Ishikawa (cell line): Measurements from ENCODE around the gene NOS1AP.

Experiments
- CEBPB ChIP-seq: IDR thresholded peaks from 2 replicates; pipeline ENCODE4 v1.6.1; 2012
- CREB1 ChIP-seq: IDR thresholded peaks from 2 replicates; pipeline ENCODE4 v1.6.1; 2012; ENCODE audit warnings: low read depth
- EGR1 ChIP-seq: IDR thresholded peaks from 2 replicates; pipeline ENCODE4 v1.6.1; 2012
- EP300 ChIP-seq: IDR thresholded peaks from 2 replicates; pipeline ENCODE4 v1.6.1; 2012; ENCODE audit warnings: borderline replicate concordance
- FOXM1 ChIP-seq: IDR thresholded peaks from 2 replicates; pipeline ENCODE4 v1.6.1; 2012; ENCODE audit warnings: low read depth, borderline replicate concordance
- NFIC ChIP-seq: IDR thresholded peaks from 2 replicates; pipeline ENCODE4 v1.6.1; 2012
- RAD21 ChIP-seq: IDR thresholded peaks from 2 replicates; pipeline ENCODE4 v1.6.1; 2012; ENCODE audit warnings: low read depth
- TAF1 ChIP-seq: IDR thresholded peaks from 2 replicates; pipeline ENCODE4 v1.6.1; 2012; ENCODE audit warnings: low read depth, mild to moderate bottlenecking
- TCF12 ChIP-seq: IDR thresholded peaks from 2 replicates; pipeline ENCODE4 v1.6.1; 2012; ENCODE audit warnings: low read depth
- TEAD4 ChIP-seq: IDR thresholded peaks from 2 replicates; pipeline ENCODE4 v1.6.1; 2012
- YY1 ChIP-seq: IDR thresholded peaks from 2 replicates; pipeline ENCODE4 v1.6.1; 2012; ENCODE audit warnings: low read depth
- ZBTB7A ChIP-seq: IDR thresholded peaks from 2 replicates; pipeline ENCODE4 v1.6.1; 2012; ENCODE audit warnings: low read depth
- TF ChIP-seq, protein P1 (sequence below): IDR thresholded peaks from 2 replicates; pipeline ENCODE4 v1.6.1; 2012
- TF ChIP-seq, protein P2 (sequence below): IDR thresholded peaks from 2 replicates; pipeline ENCODE4 v1.6.1; 2012; ENCODE audit warnings: low read depth, mild to moderate bottlenecking
- TF ChIP-seq, protein P3 (sequence below): IDR thresholded peaks from 2 replicates; pipeline ENCODE4 v1.6.1; 2012

NOS1AP gene

DNA sequence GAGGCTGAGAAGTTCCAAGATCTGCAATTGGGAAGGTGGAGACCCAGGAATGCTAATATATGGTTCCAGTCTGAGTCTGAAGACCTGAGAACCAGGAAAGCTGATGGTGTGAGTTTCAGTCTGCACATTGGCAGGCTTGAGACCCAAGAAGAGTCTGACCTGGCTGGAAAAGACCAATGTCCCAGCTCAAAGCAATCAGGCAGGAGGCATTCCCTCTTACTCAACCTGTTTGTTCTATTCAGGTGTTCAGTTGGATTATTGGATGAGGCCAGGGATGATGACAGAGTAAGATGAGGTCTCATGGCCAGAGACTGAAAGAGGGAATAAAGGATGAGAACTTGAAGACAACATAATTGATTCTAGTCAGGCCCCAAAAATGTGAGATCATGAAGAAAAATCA lies 257.1 kb downstream of the NOS1AP start:
- TF ChIP-seq TAF1, result no peak
- no peak for TF ChIP-seq YY1
- no peak for TF ChIP-seq RAD21
- TF ChIP-seq TEAD4, result no peak
- no peak for TF ChIP-seq EGR1
- no peak for TF ChIP-seq EP300
- no peak for TF ChIP-seq CREB1
- TF ChIP-seq NFIC, result no peak
- TF ChIP-seq CEBPB, result no peak
- TF ChIP-seq, protein P1, sequence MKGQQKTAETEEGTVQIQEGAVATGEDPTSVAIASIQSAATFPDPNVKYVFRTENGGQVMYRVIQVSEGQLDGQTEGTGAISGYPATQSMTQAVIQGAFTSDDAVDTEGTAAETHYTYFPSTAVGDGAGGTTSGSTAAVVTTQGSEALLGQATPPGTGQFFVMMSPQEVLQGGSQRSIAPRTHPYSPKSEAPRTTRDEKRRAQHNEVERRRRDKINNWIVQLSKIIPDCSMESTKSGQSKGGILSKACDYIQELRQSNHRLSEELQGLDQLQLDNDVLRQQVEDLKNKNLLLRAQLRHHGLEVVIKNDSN, result no peak
- TF ChIP-seq, protein P2, sequence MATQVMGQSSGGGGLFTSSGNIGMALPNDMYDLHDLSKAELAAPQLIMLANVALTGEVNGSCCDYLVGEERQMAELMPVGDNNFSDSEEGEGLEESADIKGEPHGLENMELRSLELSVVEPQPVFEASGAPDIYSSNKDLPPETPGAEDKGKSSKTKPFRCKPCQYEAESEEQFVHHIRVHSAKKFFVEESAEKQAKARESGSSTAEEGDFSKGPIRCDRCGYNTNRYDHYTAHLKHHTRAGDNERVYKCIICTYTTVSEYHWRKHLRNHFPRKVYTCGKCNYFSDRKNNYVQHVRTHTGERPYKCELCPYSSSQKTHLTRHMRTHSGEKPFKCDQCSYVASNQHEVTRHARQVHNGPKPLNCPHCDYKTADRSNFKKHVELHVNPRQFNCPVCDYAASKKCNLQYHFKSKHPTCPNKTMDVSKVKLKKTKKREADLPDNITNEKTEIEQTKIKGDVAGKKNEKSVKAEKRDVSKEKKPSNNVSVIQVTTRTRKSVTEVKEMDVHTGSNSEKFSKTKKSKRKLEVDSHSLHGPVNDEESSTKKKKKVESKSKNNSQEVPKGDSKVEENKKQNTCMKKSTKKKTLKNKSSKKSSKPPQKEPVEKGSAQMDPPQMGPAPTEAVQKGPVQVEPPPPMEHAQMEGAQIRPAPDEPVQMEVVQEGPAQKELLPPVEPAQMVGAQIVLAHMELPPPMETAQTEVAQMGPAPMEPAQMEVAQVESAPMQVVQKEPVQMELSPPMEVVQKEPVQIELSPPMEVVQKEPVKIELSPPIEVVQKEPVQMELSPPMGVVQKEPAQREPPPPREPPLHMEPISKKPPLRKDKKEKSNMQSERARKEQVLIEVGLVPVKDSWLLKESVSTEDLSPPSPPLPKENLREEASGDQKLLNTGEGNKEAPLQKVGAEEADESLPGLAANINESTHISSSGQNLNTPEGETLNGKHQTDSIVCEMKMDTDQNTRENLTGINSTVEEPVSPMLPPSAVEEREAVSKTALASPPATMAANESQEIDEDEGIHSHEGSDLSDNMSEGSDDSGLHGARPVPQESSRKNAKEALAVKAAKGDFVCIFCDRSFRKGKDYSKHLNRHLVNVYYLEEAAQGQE, result no peak
- TF ChIP-seq TCF12, result no peak

DNA sequence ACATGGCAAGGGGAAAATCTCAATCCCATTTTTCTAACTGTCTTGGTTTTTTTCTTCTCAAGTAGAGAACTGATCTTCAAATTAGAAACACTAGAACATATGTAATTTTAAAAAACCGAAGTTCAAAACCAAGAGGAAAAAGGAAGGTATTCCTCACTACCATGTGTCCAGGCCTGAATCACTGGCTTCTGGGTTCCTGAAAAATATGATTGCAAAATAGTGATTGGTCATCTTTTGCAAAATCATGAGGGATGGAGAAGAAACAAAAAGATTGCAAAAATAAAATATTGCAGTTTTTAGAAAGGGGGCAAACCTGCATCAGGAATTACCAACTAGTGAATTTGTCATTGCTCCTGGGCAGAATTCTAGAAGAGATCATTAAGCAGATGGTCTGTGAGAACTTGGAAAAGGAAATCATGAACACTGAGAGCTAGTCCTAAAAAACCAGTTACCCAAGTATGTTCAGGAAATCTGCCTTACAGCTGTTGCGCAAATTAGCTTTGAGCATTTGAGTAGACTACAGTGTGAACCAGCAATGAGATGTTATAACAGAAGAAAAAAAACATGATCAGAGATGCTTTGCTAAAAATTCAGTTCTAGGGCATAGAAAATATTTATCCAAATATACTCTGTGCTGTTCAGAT lies 257.8 kb downstream of the NOS1AP start:
- TF ChIP-seq CEBPB (0 out of 2 replicates have a peak, but pooled peaks have one; percentile 46), TCF12 (no peak)
- TF ChIP-seq, protein P3, sequence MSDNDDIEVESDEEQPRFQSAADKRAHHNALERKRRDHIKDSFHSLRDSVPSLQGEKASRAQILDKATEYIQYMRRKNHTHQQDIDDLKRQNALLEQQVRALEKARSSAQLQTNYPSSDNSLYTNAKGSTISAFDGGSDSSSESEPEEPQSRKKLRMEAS, result no peak

DNA sequence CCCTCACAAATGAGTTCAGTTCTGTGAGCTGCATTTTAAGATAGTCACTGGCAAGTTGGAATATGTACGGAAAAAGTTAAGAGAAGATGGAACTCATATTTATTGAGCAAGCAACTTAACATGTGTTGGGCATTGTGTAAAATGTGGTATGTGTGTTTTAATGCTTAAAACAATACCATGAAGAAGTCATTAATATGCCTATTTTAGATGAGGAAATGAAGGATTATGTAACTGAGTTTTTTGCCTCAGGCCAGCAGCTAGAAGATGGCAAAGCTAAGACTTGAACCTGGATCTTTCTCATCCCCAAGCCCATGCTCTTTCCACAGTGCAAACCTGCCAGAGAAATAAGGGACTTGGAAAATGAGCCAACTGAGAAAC lies 258.3 kb downstream of the NOS1AP start:
- TF ChIP-seq, protein P3, result no peak
- TF ChIP-seq ZBTB7A (no peak), EP300 (no peak), FOXM1 (no peak), YY1 (no peak), TCF12 (no peak), TAF1 (no peak), RAD21 (no peak), CREB1 (no peak), CEBPB (no peak), EGR1 (no peak)
- TF ChIP-seq, protein P2, result no peak

DNA sequence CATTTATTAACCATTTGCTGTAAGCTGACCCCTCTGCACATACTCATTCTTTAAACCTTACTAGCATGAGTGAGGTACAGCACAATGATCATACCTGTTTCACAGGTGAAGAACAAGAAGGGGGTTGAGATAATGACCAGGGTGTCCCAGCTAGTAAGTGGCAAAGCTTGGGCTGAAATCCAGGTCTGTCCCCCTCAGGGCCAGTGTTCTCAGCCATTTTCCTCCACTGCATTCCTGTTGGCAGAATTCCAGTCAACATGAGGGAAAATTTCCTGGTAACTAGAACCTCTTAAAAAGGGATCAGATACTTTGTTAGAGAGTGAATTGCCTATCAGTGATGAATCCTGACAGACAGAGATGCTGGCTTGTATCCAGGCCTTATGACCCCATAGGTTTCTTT lies 259.0 kb downstream of the NOS1AP start:
- TF ChIP-seq CEBPB (no peak), FOXM1 (no peak), EGR1 (no peak), TAF1 (no peak), TCF12 (no peak), TEAD4 (no peak), RAD21 (no peak), YY1 (no peak), ZBTB7A (no peak), NFIC (no peak), CREB1 (no peak), EP300 (no peak)
- TF ChIP-seq, protein P2, result no peak
- TF ChIP-seq, protein P3, result no peak
- TF ChIP-seq, protein P1, result no peak
